Thyroid gland (tissue), 4 donors: ENCODE data around the gene NHLRC4. TPM values are rescaled to one million over a fixed set of nuclear protein-coding genes. Genes with fewer than 3 reads are reported as not detected.

Source experiments
- DNase-seq, 2 donors: peaks; one replicate each; pipeline ENCODE4 v3.0.0-alpha.2; 2019
- H3K27ac ChIP-seq, 3 donors: fragments of 200-600 bp; sonication (generic); 1 replicate in 2 of 3; 2 replicates in 1 of 3; pipeline ENCODE4 v1.5.1; 2016 to 2019; ENCODE audit warnings: mild to moderate bottlenecking in 1 of 3, moderate library complexity in 1 of 3
- H3K27me3 ChIP-seq: fragments of 200-600 bp; sonication (generic); one replicate; pipeline ENCODE4 v1.5.1; 2019
- H3K36me3 ChIP-seq, 2 donors: fragments of 200-600 bp; sonication (generic); one replicate each; pipeline ENCODE4 v1.5.1; 2016 to 2019
- H3K4me1 ChIP-seq, 2 donors: fragments of 200-600 bp; sonication (generic); one replicate each; pipeline ENCODE4 v1.5.1; 2017 to 2019
- H3K4me3 ChIP-seq, 3 donors: fragments of 200-600 bp; sonication (generic); replicated peaks in 1 of 3; 1 replicate in 2 of 3; 2 replicates in 1 of 3; pipeline ENCODE4 v1.5.1; 2016; ENCODE audit warnings: mild to moderate bottlenecking in 1 of 3
- H3K9me3 ChIP-seq: fragments of 200-600 bp; sonication (generic); one replicate; pipeline ENCODE4 v1.5.1; 2017
- CTCF ChIP-seq, 6 experiments: fragments of 200-600 bp in 3 of 6; fragments of 450-650 bp in 3 of 6; sonication (generic) in 3 of 6; IDR thresholded peaks; one replicate each; pipeline ENCODE4 v1.5.1; 2016 to 2019; ENCODE audit warnings: antibody characterized with exemption in 6 of 6, mild to moderate bottlenecking in 2 of 6, inconsistent platforms in 1 of 6, moderate library complexity in 1 of 6
- POLR2A ChIP-seq, 2 donors: fragments of 450-650 bp; IDR thresholded peaks; one replicate each; pipeline ENCODE4 v1.6.1; 2017; ENCODE audit warnings: antibody characterized with exemption in 2 of 2, mild to moderate bottlenecking in 2 of 2, moderate library complexity in 1 of 2
- WGBS, 2 donors: methylation state at CpG; one replicate each; pipeline ENCODE4 v1.1.5; 2017; 5-methylcytosine and 5-hydroxymethylcytosine counted together
- intact Hi-C: fragments of 100-400 bp; cut with DNase I; formaldehyde crosslinking; loops from one replicate; pipeline ENCODE4 v1.15.1; 2023
- total RNA-seq, 4 donors: library from RNA; depleted of rRNA; stranded (reverse); fragments of >200 nt; gene quantifications; one replicate each; pipeline ENCODE4 v1.2.3, GENCODE V29; 2016

The NHLRC4 gene
- total RNA-seq = under 1 TPM in 3 of 4 donors, not detected in 1; 0.63 to 0.81 (median 0.67) TPM

- WGBS, 2 donors = 41 to 51% methylated on average over 19 to 20 of the region's 26 CpGs
- intact Hi-C loops = no loop called here
- Histone ChIP-seq H3K4me3 (no peak within 1 kb of the TSS), H3K27me3 (no peaks in the 10 kb centered on the region), H3K4me1 (peaks cover 7 to 35% of the 10 kb centered on the region in 2 donors), H3K27ac (no peak within 1 kb of the TSS), H3K36me3 (no peaks in the 10 kb centered on the region), H3K9me3 (no peaks in the 10 kb centered on the region)
- peak; percentile 30 to 35 for DNase-seq
- TF ChIP-seq CTCF (IDR thresholded peaks at IDR 0.05) = no peak
- TF ChIP-seq POLR2A (IDR thresholded peaks at IDR 0.05) = no peak
Observed at GRCh38 chr16:566475-567372, at the start of gene NHLRC4. Gene NHLRC4, plus strand, starts transcription at chr16:567005. Its CDS starts 1,043 bp downstream, at chr16:568048.

GRCh38 chr16:518858-519257, 47.9 kb upstream of the NHLRC4 start:
- H3K9me3 ChIP-seq = no peaks in the 10 kb centered on the region
- H3K27me3 ChIP-seq = no peaks in the 10 kb centered on the region
- H3K4me3 ChIP-seq = no peak overlapping the region
- no peaks in the 10 kb centered on the region for H3K4me1 ChIP-seq
- WGBS, 2 donors = 92 to 100% methylated on average over 1 to 9 of the region's 9 CpGs
- H3K36me3 ChIP-seq = peaks cover 8 to 17% of the 10 kb centered on the region in 2 donors
- no peak for DNase-seq
- no peak overlapping the region for H3K27ac ChIP-seq
- intact Hi-C loops = no loop called here
- no peak for TF ChIP-seq POLR2A (IDR thresholded peaks at IDR 0.05)
- no peak for TF ChIP-seq CTCF (IDR thresholded peaks at IDR 0.05)

- intact Hi-C loops = no loop called here
- DNase-seq = no peak
- peaks cover 8 to 17% of the 10 kb centered on the region in 2 donors for H3K36me3 ChIP-seq
- no peaks in the 10 kb centered on the region for H3K4me1 ChIP-seq
- no peak overlapping the region for H3K27ac ChIP-seq
- H3K27me3 ChIP-seq = no peaks in the 10 kb centered on the region
- 91 to 94% methylated on average over 15 to 19 of the region's 19 CpGs for WGBS, 2 donors
- H3K9me3 ChIP-seq = no peaks in the 10 kb centered on the region
- TF ChIP-seq POLR2A (IDR thresholded peaks at IDR 0.05) = no peak
- no peak for TF ChIP-seq CTCF (IDR thresholded peaks at IDR 0.05)
- no peak overlapping the region for H3K4me3 ChIP-seq
Observed at GRCh38 chr16:519425-519824, 47.4 kb upstream of the NHLRC4 start.

- Histone ChIP-seq H3K4me1 (peaks cover 0 to under 1% of the 10 kb centered on the region in 2 donors), H3K27ac (no peak overlapping the region), H3K27me3 (no peaks in the 10 kb centered on the region), H3K36me3 (peaks cover 8 to 17% of the 10 kb centered on the region in 2 donors), H3K9me3 (no peaks in the 10 kb centered on the region), H3K4me3 (no peak overlapping the region)
- 89 to 92% methylated on average over 18 to 20 of the region's 35 CpGs for WGBS, 2 donors
- TF ChIP-seq CTCF (IDR thresholded peaks at IDR 0.05) (no peak), POLR2A (IDR thresholded peaks at IDR 0.05) (no peak)
- no peak for DNase-seq
- intact Hi-C loops = no loop called here
Observed at GRCh38 chr16:519841-520687, 46.7 kb upstream of the NHLRC4 start.
